ENCODE data around the gene DGKI. TPM values are rescaled to one million over a fixed set of nuclear protein-coding genes. Genes with fewer than 3 reads are reported as not detected.

Gene DGKI
- total RNA-seq, 1 experiment from 2014 or later: not detected

DNA sequence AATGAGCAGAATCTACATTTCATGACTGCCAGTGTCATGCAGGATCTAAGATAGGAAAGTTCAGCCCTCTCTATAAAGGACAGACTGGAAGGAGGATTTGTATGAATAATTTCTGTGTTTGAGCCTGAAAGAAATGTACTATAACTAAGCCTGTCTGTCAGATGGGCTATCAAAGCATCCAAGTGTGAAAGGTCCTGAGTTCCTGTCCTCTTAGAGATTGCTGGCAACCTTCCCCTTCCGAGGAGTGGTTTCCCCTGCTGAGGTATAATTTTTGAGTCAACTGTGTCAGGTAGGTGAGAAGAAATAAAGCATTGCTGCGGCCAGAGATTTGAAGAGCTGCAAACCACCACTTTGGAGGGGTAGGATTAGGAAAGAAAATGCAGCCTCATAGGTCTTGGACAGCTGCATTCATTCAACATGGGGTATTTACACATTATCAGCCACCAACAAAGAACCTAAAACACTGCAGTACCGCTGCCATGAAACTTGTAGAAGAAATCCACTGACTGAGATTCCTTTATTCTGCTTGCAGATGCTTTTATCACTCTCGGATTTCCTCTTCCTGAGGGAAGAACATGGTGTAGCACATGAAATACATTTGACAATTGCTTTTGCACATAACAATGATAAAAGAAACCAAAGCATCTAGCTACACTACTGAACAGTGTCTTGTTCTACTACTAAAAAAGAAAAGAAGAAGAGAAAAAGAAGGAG lies 189.1 kb downstream of the DGKI start:
- ATAC-seq: no peak
- no peak for DNase-seq (ENCODE audit: low read depth, low spot score)
- in situ Hi-C loops (cut with HindIII; ENCODE audit: low pct_unique_long_range_greater_than_20kb, low sequenced_read_pairs) (no loop called here), intact Hi-C loops (cut with micrococcal nuclease; ENCODE audit: unreplicated experiment) (loop anchor here (5.0 kb wide), 1 partner anchor 350 kb away; no protein-coding TSS in a partner anchor)
- ChIA-PET CTCF (no interaction called here), POLR2A (no interaction called here)
- no peaks in the 10 kb centered on the region for H3K36me3 ChIP-seq (ENCODE audit: control insufficient read depth, insufficient read depth, low read length)
- no peak overlapping the region for H3K4me3 ChIP-seq (ENCODE audit: low read depth in 2 of 2, low read length in 2 of 2)
- peaks cover 12% of the 10 kb centered on the region for H3K27me3 ChIP-seq (ENCODE audit: control insufficient read depth, insufficient read depth, low read length)
- TF ChIP-seq SIN3A (IDR thresholded peaks at IDR 0.05; ENCODE audit: borderline replicate concordance, insufficient read depth, low read depth, low read length) (no peak), TCF7L2 (IDR thresholded peaks at IDR 0.05; ENCODE audit: low read depth, low read length) (no peak), POLR2AphosphoS5 (IDR thresholded peaks at IDR 0.05; ENCODE audit: low read depth, low read length) (no peak)
- TF ChIP-seq, protein P1, sequence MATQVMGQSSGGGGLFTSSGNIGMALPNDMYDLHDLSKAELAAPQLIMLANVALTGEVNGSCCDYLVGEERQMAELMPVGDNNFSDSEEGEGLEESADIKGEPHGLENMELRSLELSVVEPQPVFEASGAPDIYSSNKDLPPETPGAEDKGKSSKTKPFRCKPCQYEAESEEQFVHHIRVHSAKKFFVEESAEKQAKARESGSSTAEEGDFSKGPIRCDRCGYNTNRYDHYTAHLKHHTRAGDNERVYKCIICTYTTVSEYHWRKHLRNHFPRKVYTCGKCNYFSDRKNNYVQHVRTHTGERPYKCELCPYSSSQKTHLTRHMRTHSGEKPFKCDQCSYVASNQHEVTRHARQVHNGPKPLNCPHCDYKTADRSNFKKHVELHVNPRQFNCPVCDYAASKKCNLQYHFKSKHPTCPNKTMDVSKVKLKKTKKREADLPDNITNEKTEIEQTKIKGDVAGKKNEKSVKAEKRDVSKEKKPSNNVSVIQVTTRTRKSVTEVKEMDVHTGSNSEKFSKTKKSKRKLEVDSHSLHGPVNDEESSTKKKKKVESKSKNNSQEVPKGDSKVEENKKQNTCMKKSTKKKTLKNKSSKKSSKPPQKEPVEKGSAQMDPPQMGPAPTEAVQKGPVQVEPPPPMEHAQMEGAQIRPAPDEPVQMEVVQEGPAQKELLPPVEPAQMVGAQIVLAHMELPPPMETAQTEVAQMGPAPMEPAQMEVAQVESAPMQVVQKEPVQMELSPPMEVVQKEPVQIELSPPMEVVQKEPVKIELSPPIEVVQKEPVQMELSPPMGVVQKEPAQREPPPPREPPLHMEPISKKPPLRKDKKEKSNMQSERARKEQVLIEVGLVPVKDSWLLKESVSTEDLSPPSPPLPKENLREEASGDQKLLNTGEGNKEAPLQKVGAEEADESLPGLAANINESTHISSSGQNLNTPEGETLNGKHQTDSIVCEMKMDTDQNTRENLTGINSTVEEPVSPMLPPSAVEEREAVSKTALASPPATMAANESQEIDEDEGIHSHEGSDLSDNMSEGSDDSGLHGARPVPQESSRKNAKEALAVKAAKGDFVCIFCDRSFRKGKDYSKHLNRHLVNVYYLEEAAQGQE (IDR thresholded peaks at IDR 0.05; ENCODE audit: insufficient read depth in 1 of 2, low read depth in 2 of 2, low read length in 1 of 2): no peak
- TF ChIP-seq, protein P2, sequence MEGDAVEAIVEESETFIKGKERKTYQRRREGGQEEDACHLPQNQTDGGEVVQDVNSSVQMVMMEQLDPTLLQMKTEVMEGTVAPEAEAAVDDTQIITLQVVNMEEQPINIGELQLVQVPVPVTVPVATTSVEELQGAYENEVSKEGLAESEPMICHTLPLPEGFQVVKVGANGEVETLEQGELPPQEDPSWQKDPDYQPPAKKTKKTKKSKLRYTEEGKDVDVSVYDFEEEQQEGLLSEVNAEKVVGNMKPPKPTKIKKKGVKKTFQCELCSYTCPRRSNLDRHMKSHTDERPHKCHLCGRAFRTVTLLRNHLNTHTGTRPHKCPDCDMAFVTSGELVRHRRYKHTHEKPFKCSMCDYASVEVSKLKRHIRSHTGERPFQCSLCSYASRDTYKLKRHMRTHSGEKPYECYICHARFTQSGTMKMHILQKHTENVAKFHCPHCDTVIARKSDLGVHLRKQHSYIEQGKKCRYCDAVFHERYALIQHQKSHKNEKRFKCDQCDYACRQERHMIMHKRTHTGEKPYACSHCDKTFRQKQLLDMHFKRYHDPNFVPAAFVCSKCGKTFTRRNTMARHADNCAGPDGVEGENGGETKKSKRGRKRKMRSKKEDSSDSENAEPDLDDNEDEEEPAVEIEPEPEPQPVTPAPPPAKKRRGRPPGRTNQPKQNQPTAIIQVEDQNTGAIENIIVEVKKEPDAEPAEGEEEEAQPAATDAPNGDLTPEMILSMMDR (IDR thresholded peaks at IDR 0.05): no peak
- no peaks in the 10 kb centered on the region for H3K4me1 ChIP-seq (ENCODE audit: control insufficient read depth, insufficient read depth, low read length)
- BruUV-seq (replicated peaks): no TSS peak
- H3K9me3 ChIP-seq (ENCODE audit: control insufficient read depth, insufficient read depth, low read depth, low read length): no peaks in the 10 kb centered on the region
- H3K27ac ChIP-seq (ENCODE audit: low read length): no peak overlapping the region

DNA sequence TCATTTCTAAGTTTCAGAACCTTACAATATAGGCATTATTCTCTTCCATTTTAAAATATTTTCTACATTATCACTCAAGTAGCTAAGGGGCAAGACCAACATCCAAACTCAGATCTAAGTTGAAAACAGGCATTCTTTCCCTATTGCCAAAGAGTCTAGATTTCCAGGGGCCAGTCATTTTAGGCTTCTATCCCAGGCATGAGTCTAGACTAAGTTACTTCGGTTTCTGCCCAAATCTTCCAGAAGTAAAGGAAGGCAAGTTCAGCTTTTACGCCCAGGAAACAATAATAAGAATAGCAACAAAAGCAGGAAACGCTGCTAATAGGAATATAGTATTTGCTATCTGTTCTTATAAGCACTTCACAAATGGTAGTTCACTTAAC lies 189.9 kb downstream of the DGKI start:
- in situ Hi-C loops (cut with HindIII; ENCODE audit: low pct_unique_long_range_greater_than_20kb, low sequenced_read_pairs) (no loop called here), intact Hi-C loops (cut with micrococcal nuclease; ENCODE audit: unreplicated experiment) (loop anchor here (1.0 to 5.0 kb wide), 2 partner anchors 242 to 350 kb away; no protein-coding TSS in a partner anchor)
- peaks cover 12% of the 10 kb centered on the region for H3K27me3 ChIP-seq (ENCODE audit: control insufficient read depth, insufficient read depth, low read length)
- ChIA-PET CTCF (no interaction called here), POLR2A (no interaction called here)
- DNase-seq (ENCODE audit: low read depth, low spot score) (no peak), ATAC-seq (no peak)
- no peak overlapping the region for H3K4me3 ChIP-seq (ENCODE audit: low read depth in 2 of 2, low read length in 2 of 2)
- TF ChIP-seq, protein P1 (IDR thresholded peaks at IDR 0.05; ENCODE audit: insufficient read depth in 1 of 2, low read depth in 2 of 2, low read length in 1 of 2): no peak
- TF ChIP-seq POLR2AphosphoS5 (IDR thresholded peaks at IDR 0.05; ENCODE audit: low read depth, low read length) (no peak), SIN3A (IDR thresholded peaks at IDR 0.05; ENCODE audit: borderline replicate concordance, insufficient read depth, low read depth, low read length) (no peak), TCF7L2 (IDR thresholded peaks at IDR 0.05; ENCODE audit: low read depth, low read length) (no peak)
- TF ChIP-seq, protein P2 (IDR thresholded peaks at IDR 0.05): no peak
- no peaks in the 10 kb centered on the region for H3K9me3 ChIP-seq (ENCODE audit: control insufficient read depth, insufficient read depth, low read depth, low read length)
- no TSS peak for BruUV-seq (replicated peaks)
- no peaks in the 10 kb centered on the region for H3K4me1 ChIP-seq (ENCODE audit: control insufficient read depth, insufficient read depth, low read length)
- no peak overlapping the region for H3K27ac ChIP-seq (ENCODE audit: low read length)
- H3K36me3 ChIP-seq (ENCODE audit: control insufficient read depth, insufficient read depth, low read length): no peaks in the 10 kb centered on the region
